Fibroblast of villous mesenchyme (primary cell): ENCODE data around the gene CELSR1. TPM values are rescaled to one million over a fixed set of nuclear protein-coding genes. Genes with fewer than 3 reads are reported as not detected.

Experiments
- DNase-seq: peaks from one replicate; pipeline ENCODE4 v3.0.0-alpha.2; 2010; ENCODE audit warnings: low read depth
- H3K4me3 ChIP-seq: 2 replicates; pipeline ENCODE4 v1.5.1; 2011; ENCODE audit warnings: low read depth, mild to moderate bottlenecking, low read length
- CTCF ChIP-seq: IDR thresholded peaks from 2 replicates; pipeline ENCODE4 v1.5.1; 2012; ENCODE audit warnings: low read depth, mild to moderate bottlenecking, low read length; ENCODE audit not compliant: insufficient read depth
- total RNA-seq: library from RNA; depleted of rRNA; stranded (reverse); fragments of >200 nt; gene quantifications from 2 replicates; pipeline ENCODE4 v1.2.3, GENCODE V29; 2012

The CELSR1 gene
- total RNA-seq, 1 donor, result 1.7 TPM

GRCh38 chr22:46461566-46462180, 75.7 kb downstream of the CELSR1 start:
- H3K4me3 ChIP-seq, result no peak overlapping the region
- DNase-seq, result no peak
- no peak for TF ChIP-seq CTCF

- no peak for TF ChIP-seq CTCF
- no peak overlapping the region for H3K4me3 ChIP-seq
- no peak for DNase-seq
Measured at GRCh38 chr22:46460857-46461256, 76.6 kb downstream of the CELSR1 start.

DNA sequence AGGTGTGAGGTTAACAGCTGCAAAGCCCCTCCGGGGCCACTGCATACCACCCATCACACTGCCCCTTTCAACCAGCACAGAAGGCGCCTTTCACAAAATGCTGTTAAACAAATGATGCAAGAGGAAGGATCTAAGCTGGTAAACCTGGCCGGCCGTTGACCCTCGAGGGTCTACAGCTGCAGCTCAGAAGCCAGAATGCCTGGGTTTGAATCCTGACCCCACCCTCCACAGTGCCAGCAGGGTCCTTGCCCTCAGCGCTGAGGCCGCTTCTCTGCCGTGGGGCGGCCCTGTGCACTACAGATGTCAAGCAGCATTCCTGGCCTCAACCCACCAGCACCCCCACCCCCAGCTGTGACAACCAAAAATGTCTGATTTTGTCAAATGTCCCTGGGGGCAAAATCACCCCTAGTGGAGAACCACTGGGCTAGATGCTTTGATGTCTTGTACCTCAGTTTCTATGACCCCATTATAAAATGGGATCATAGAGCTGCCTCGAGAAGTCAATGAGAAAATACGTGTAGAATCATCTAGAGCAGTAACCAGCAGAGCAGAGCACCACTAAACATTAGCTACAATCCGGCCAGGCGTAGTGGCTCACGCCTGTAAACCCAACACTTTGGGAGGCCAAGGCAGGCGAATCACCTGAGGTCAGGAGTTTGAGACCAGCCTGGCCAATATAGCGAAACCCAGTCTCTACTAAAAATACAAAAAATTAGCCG, 77.9 kb downstream of the CELSR1 start:
- DNase-seq, result no peak
- no peak for TF ChIP-seq CTCF
- H3K4me3 ChIP-seq, result no peak overlapping the region

DNA sequence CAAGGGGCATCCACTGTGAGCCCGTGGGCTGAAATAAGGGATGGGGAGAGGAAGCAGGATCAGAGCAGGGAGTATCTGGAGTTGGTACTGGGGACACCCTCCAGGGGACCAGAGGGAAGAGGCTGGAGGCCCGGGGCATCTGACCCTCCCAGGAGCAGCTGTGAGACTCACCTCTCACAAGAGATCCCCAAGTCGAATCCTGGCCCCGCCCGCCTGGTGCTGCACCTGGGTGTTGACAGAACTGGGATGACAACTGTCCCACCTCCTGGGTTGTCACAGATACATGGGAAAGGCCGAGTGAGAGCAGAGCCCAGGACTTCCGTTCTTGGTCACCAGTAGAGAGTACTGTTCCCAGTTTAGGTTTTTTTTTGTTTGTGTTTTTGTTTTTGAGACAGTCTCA, 78.9 kb downstream of the CELSR1 start:
- DNase-seq, result no peak
- TF ChIP-seq CTCF, result no peak
- no peak overlapping the region for H3K4me3 ChIP-seq

DNA sequence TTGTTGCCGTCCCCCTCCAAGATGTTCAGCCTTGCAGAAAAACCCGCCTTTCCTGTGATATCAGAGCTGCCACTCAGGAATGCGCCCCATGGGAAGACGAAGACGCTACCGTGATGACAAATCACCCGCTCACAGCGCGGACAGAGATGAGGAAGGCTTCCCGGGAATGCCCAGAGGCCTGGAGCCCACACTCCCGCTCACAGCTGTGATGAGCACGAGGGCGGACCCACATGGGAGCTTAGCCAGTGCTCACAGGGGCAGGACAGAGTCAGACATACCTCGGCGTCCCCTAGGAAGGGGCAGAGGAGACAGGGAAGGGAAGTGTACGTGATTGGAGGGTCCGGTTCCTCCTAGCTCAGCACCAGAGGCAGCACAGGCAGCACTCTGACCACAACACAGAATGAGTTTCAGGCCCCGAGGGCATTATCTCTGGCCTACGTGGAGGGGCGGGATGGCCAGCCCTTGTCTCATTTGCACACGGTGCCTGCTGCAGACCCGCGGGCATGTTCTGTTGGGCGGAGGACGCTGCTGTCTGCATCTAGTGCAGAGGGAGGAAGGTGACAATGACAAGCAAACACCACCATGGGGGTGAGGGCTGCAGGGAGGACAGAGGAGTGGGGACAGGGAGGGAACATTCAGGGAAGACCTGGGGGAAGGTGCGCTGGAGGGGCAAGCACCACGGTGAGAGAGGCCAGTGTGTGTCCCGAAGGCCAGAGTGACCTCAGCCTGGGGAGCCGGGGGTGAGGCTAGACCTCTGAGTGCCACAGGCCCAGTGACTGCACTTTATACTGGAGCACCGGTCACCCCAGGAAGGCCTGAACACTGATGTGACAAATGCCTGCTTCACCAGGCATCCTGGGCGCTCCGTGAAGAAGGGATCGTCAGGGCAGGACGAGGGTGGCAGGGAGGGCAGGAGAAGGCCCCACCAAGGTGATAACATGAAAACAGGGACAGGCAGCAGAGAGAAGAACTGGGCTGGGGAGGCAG, 79.6 kb downstream of the CELSR1 start:
- no peak overlapping the region for H3K4me3 ChIP-seq
- peak; percentile 3 for DNase-seq
- no peak for TF ChIP-seq CTCF

DNA sequence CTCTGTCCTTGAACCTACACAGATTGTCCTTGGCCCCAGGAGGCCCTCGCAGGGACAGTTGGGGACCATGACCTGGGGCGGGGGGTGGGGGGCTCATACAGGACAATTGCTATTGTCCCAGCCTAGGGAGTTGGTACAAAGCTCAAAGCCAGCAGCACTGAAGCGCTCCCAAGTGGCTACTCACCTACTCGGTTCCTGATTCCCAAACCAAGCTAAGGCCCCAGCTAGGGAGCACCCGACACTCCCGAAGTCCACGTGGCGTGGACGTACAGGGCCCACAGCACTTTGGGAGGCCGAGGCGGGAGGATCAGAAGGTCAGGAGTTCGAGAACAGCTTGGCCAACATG, 80.6 kb downstream of the CELSR1 start:
- DNase-seq, result no peak
- TF ChIP-seq CTCF, result no peak
- H3K4me3 ChIP-seq, result no peak overlapping the region
